Medulla oblongata (tissue), 1 donor: ENCODE data around the gene RGS11.

Source experiments
- DNase-seq: peaks from one replicate; pipeline ENCODE4 v3.0.0-alpha.2; 2015; ENCODE audit errors: extremely low spot score

Gene RGS11

GRCh38 chr16:229731-230281, 45.9 kb downstream of the RGS11 start:
- no peak for DNase-seq

- DNase-seq = peak; percentile 94
These were observed 46.7 kb downstream of the RGS11 start, which contains the start of gene LUC7L for GRCh38 chr16:228852-229730. TSS of gene LUC7L (minus strand) at chr16:229449. CDS start at chr16:229339, 110 bp downstream.

- no peak for DNase-seq
These were observed 47.4 kb downstream of the RGS11 start for GRCh38 chr16:228151-228851.

- DNase-seq = no peak
These were observed 55.7 kb downstream of the RGS11 start for GRCh38 chr16:220021-220420.
